Hepatocyte (in vitro differentiated cells): ENCODE data around the gene IFNA1. TPM values are rescaled to one million over a fixed set of nuclear protein-coding genes. Genes with fewer than 3 reads are reported as not detected.

Experiments
- DNase-seq: peaks from one replicate; pipeline ENCODE4 v3.0.0-alpha.2; 2016; ENCODE audit warnings: low spot score
- H2AFZ ChIP-seq: fragments of 200-600 bp; sonication (generic); 2 replicates; pipeline ENCODE4 v1.6.0; 2016; ENCODE audit warnings: antibody characterized with exemption, mild to moderate bottlenecking
- H3K27ac ChIP-seq: fragments of 200-600 bp; sonication (generic); 2 replicates; pipeline ENCODE4 v1.5.1; 2016; ENCODE audit warnings: mild to moderate bottlenecking
- H3K27me3 ChIP-seq: fragments of 200-600 bp; sonication (generic); 2 replicates; pipeline ENCODE4 v1.6.1; 2016
- H3K36me3 ChIP-seq: fragments of 200-600 bp; sonication (generic); replicated peaks from 2 replicates; pipeline ENCODE4 v1.5.1; 2016; ENCODE audit warnings: low read depth; ENCODE audit not compliant: insufficient read depth
- H3K4me1 ChIP-seq: fragments of 200-600 bp; sonication (generic); 2 replicates; pipeline ENCODE4 v1.5.1; 2016; ENCODE audit warnings: mild to moderate bottlenecking, moderate library complexity; ENCODE audit not compliant: insufficient read depth
- H3K4me2 ChIP-seq: fragments of 200-600 bp; sonication (generic); 2 replicates; pipeline ENCODE4 v1.6.0; 2016
- H3K4me3 ChIP-seq: fragments of 200-600 bp; sonication (generic); 2 replicates; pipeline ENCODE4 v1.5.1; 2016; ENCODE audit warnings: mild to moderate bottlenecking
- H3K79me2 ChIP-seq: fragments of 200-600 bp; sonication (generic); 2 replicates; pipeline ENCODE4 v1.6.0; 2017; ENCODE audit warnings: mild to moderate bottlenecking
- H3K9me2 ChIP-seq: fragments of 200-600 bp; sonication (generic); replicated peaks from 2 replicates; pipeline ENCODE4 v1.6.0; 2017; ENCODE audit warnings: mild to moderate bottlenecking; ENCODE audit not compliant: insufficient read depth
- H3K9me3 ChIP-seq: fragments of 200-600 bp; sonication (generic); 2 replicates; pipeline ENCODE4 v1.5.1; 2016; ENCODE audit warnings: low read depth, mild to moderate bottlenecking
- H4K20me1 ChIP-seq: fragments of 200-600 bp; sonication (generic); 2 replicates; pipeline ENCODE4 v1.6.0; 2016; ENCODE audit warnings: mild to moderate bottlenecking; ENCODE audit not compliant: insufficient read depth, poor library complexity, severe bottlenecking
- CTCF ChIP-seq: fragments of 200-600 bp; sonication (generic); IDR thresholded peaks from 2 replicates; pipeline ENCODE4 v1.5.1; 2016; ENCODE audit warnings: antibody characterized with exemption, mild to moderate bottlenecking; ENCODE audit not compliant: poor library complexity
- EZH2 ChIP-seq: fragments of 200-600 bp; sonication (generic); IDR thresholded peaks from 2 replicates; pipeline ENCODE4 v1.6.1; 2016; ENCODE audit warnings: antibody characterized with exemption, mild to moderate bottlenecking, borderline replicate concordance
- EZH2phosphoT487 ChIP-seq: fragments of 200-600 bp; sonication (generic); IDR thresholded peaks from one replicate; pipeline ENCODE4 v1.6.1; 2018; ENCODE audit warnings: antibody characterized with exemption, mild to moderate bottlenecking, low read depth, moderate library complexity; ENCODE audit not compliant: unreplicated experiment, severe bottlenecking
- WGBS: methylation state at CpG from one replicate; pipeline ENCODE4 v1.1.6; 2016; ENCODE audit warnings: low lambda C conversion rate; ENCODE audit errors: missing lambda C conversion rate; 5-methylcytosine and 5-hydroxymethylcytosine counted together
- polyA plus RNA-seq: library from polyadenylated mRNA; unstranded; fragments of >200 nt; fragmentation: Nextera tagmentation; extraction: Ambion mirVana; gene quantifications from 2 replicates; pipeline ENCODE4 v1.2.1, GENCODE V29; 2016
- total RNA-seq: library from RNA; depleted of rRNA; stranded (reverse); fragments of >200 nt; gene quantifications from 2 replicates; pipeline ENCODE4 v1.2.3, GENCODE V29; 2014

IFNA1 gene
- total and polyA plus RNA-seq, 2 experiments from 2014 or later, result not detected

- 85% methylated on average over 1 of the region's 1 CpG for WGBS
- no peak overlapping the region for H3K4me2 ChIP-seq
- no peaks in the 10 kb centered on the region for H3K4me1 ChIP-seq
- H3K36me3 ChIP-seq, result no peaks in the 10 kb centered on the region
- H4K20me1 ChIP-seq, result no peaks in the 10 kb centered on the region
- H3K9me2 ChIP-seq, result no peaks in the 10 kb centered on the region
- no peaks in the 10 kb centered on the region for H3K79me2 ChIP-seq
- no peak for DNase-seq
- TF ChIP-seq CTCF (no peak), EZH2phosphoT487 (no peak), EZH2 (no peak)
- no peaks in the 10 kb centered on the region for H3K27me3 ChIP-seq
- no peak overlapping the region for H3K27ac ChIP-seq
- H2AFZ ChIP-seq, result no peak overlapping the region
- H3K4me3 ChIP-seq, result no peak overlapping the region
- no peaks in the 10 kb centered on the region for H3K9me3 ChIP-seq
These were observed 21.1 kb downstream of the IFNA1 start for GRCh38 chr9:21461377-21461776.

GRCh38 chr9:21465138-21465537, 24.9 kb downstream of the IFNA1 start:
- no peaks in the 10 kb centered on the region for H3K27me3 ChIP-seq
- H3K9me2 ChIP-seq, result no peaks in the 10 kb centered on the region
- no peaks in the 10 kb centered on the region for H3K4me1 ChIP-seq
- no peak overlapping the region for H3K4me3 ChIP-seq
- no peaks in the 10 kb centered on the region for H3K9me3 ChIP-seq
- no peaks in the 10 kb centered on the region for H3K36me3 ChIP-seq
- H3K79me2 ChIP-seq, result no peaks in the 10 kb centered on the region
- TF ChIP-seq EZH2, result no peak
- TF ChIP-seq EZH2phosphoT487, result no peak
- no peak for TF ChIP-seq CTCF
- H3K27ac ChIP-seq, result no peak overlapping the region
- H2AFZ ChIP-seq, result no peak overlapping the region
- H3K4me2 ChIP-seq, result no peak overlapping the region
- WGBS, result 98% methylated on average over 5 of the region's 5 CpGs
- no peaks in the 10 kb centered on the region for H4K20me1 ChIP-seq
- no peak for DNase-seq

- no peak overlapping the region for H2AFZ ChIP-seq
- H4K20me1 ChIP-seq, result no peaks in the 10 kb centered on the region
- no peaks in the 10 kb centered on the region for H3K79me2 ChIP-seq
- H3K9me3 ChIP-seq, result no peaks in the 10 kb centered on the region
- peak; percentile 76 for DNase-seq
- H3K9me2 ChIP-seq, result no peaks in the 10 kb centered on the region
- no peaks in the 10 kb centered on the region for H3K27me3 ChIP-seq
- H3K4me3 ChIP-seq, result no peak overlapping the region
- no peaks in the 10 kb centered on the region for H3K4me1 ChIP-seq
- no peak overlapping the region for H3K4me2 ChIP-seq
- no peaks in the 10 kb centered on the region for H3K36me3 ChIP-seq
- TF ChIP-seq EZH2, result no peak
- no peak for TF ChIP-seq EZH2phosphoT487
- peak; percentile 86 for TF ChIP-seq CTCF
- no peak overlapping the region for H3K27ac ChIP-seq
These were observed 25.8 kb downstream of the IFNA1 start for GRCh38 chr9:21465859-21466518.

- H3K9me3 ChIP-seq, result no peaks in the 10 kb centered on the region
- H3K4me2 ChIP-seq, result no peak overlapping the region
- no peaks in the 10 kb centered on the region for H3K9me2 ChIP-seq
- H2AFZ ChIP-seq, result no peak overlapping the region
- H4K20me1 ChIP-seq, result no peaks in the 10 kb centered on the region
- DNase-seq, result no peak
- H3K27me3 ChIP-seq, result no peaks in the 10 kb centered on the region
- no peak overlapping the region for H3K4me3 ChIP-seq
- TF ChIP-seq EZH2phosphoT487 (no peak), EZH2 (no peak), CTCF (no peak)
- no peaks in the 10 kb centered on the region for H3K79me2 ChIP-seq
- no peaks in the 10 kb centered on the region for H3K4me1 ChIP-seq
- 89% methylated on average over 5 of the region's 5 CpGs for WGBS
- H3K27ac ChIP-seq, result no peak overlapping the region
- no peaks in the 10 kb centered on the region for H3K36me3 ChIP-seq
These were observed 29.9 kb downstream of the IFNA1 start for GRCh38 chr9:21470126-21470525.
